HepG2 (cell line): ENCODE data around the gene PEX3. TPM values are rescaled to one million over a fixed set of nuclear protein-coding genes. Genes with fewer than 3 reads are reported as not detected.

Experiments
- ATAC-seq: fragments of 200-7000 bp; cut with Tn5 transposase; 3 replicates; pipeline ENCODE4 v1.9.1; 2020; ENCODE audit warnings: mild to moderate bottlenecking, moderate library complexity
- BruUV-seq: library from RNA; stranded (reverse); fragments of 400-500 nt; replicated peaks from 2 replicates; lab custom pipeline; 2021; lab: Mats Ljungman, UMichigan
- CTCF ChIA-PET: fragments of 300-600 bp; formaldehyde crosslinking; extraction: SDS; loops from one replicate; lab custom pipeline; 2021; ENCODE audit warnings: low total read pairs, inconsistent platforms, low intra/inter-chr PET ratio; lab: Yijun Ruan, JAX
- POLR2A ChIA-PET: fragments of 350-600 bp; sonication (Branson Sonifier 250); formaldehyde crosslinking; loops from one replicate; lab custom pipeline; 2020; ENCODE audit warnings: antibody characterized with exemption, inconsistent platforms; lab: Yijun Ruan, JAX
- DNase-seq: peaks from one replicate; pipeline ENCODE4 v3.0.0-alpha.2; 2015; ENCODE audit warnings: low spot score
- FAIRE-seq: peaks from 3 replicates; lab custom pipeline; 2011; peaks lifted over from hg19 to GRCh38; lab: Jason Lieb, UNC
- H2AFZ ChIP-seq: one replicate; pipeline ENCODE4 v1.6.1; 2011; ENCODE audit warnings: low read length, inconsistent platforms
- H3K27ac ChIP-seq: fragments of 300-600 bp; 3 replicates; pipeline ENCODE4 v1.8.0; 2011; ENCODE audit warnings: mixed run types, mild to moderate bottlenecking, mixed read lengths, low read length, inconsistent platforms; ENCODE audit not compliant: insufficient read depth; ENCODE audit errors: extremely low read length
- H3K27me3 ChIP-seq, 2 experiments: fragments of 200-600 bp in 1 of 2; 2 replicates in 1 of 2; 3 replicates in 1 of 2; pipeline versions ENCODE4 v1.6.0 to v1.8.0; 2011; ENCODE audit warnings: low read length in 2 of 2, mild to moderate bottlenecking in 2 of 2, moderate library complexity in 2 of 2, inconsistent platforms in 1 of 2; ENCODE audit not compliant: insufficient read depth in 2 of 2, control insufficient read depth in 1 of 2
- H3K36me3 ChIP-seq, 2 experiments: fragments of 200-600 bp in 1 of 2; replicated peaks in 1 of 2; 2 replicates in 1 of 2; 3 replicates in 1 of 2; pipeline versions ENCODE4 v1.5.1 to v1.8.0; 2011; ENCODE audit warnings: low read length in 2 of 2, inconsistent platforms in 1 of 2; ENCODE audit not compliant: insufficient read depth in 2 of 2, control insufficient read depth in 1 of 2
- H3K4me1 ChIP-seq: 2 replicates; pipeline ENCODE4 v1.5.1; 2012; ENCODE audit warnings: low read length, inconsistent platforms; ENCODE audit not compliant: insufficient read depth
- H3K4me2 ChIP-seq: 2 replicates; pipeline ENCODE4 v1.6.0; 2011; ENCODE audit warnings: low read depth, low read length, inconsistent platforms
- H3K4me3 ChIP-seq, 3 experiments: fragments of 200-600 bp in 1 of 3; sonication (generic), shearing (Covaris generic) in 1 of 3; replicated peaks in 1 of 3; 2 replicates each; pipeline ENCODE4 v1.5.1; 2011 to 2016; ENCODE audit warnings: low read length in 3 of 3, inconsistent platforms in 2 of 3, low read depth in 2 of 3, mild to moderate bottlenecking in 2 of 3, control low read depth in 1 of 3, mixed read lengths in 1 of 3; ENCODE audit not compliant: insufficient read depth in 1 of 3
- H3K79me2 ChIP-seq: one replicate; pipeline ENCODE4 v1.6.1; 2011; ENCODE audit warnings: low read length, inconsistent platforms; ENCODE audit not compliant: insufficient read depth
- H3K9ac ChIP-seq: 2 replicates; pipeline ENCODE4 v1.6.0; 2011; ENCODE audit warnings: mild to moderate bottlenecking, low read depth, low read length, inconsistent platforms; ENCODE audit not compliant: insufficient read depth
- H3K9me3 ChIP-seq: 2 replicates; pipeline ENCODE4 v1.5.1; 2012; ENCODE audit warnings: mild to moderate bottlenecking, low read length
- H4K20me1 ChIP-seq: 2 replicates; pipeline ENCODE4 v1.6.0; 2011; ENCODE audit warnings: inconsistent platforms, mild to moderate bottlenecking, low read length, moderate library complexity; ENCODE audit not compliant: insufficient read depth
- ATF3 ChIP-seq: sonication (generic); formaldehyde crosslinking; IDR thresholded peaks from 2 replicates; pipeline ENCODE4 v1.4.0; 2020; ENCODE audit warnings: missing genetic modification reagents
- CHD2 ChIP-seq: IDR thresholded peaks from 2 replicates; pipeline ENCODE4 v1.6.1; 2011; ENCODE audit warnings: low read depth, low read length, improper control_type of control experiment
- GLI4 ChIP-seq: sonication (generic); formaldehyde crosslinking; IDR thresholded peaks from 2 replicates; pipeline ENCODE4 v1.5.1; 2020; ENCODE audit warnings: missing genetic modification reagents, mild to moderate bottlenecking, moderate library complexity, borderline replicate concordance
- SP140L ChIP-seq: sonication (generic); formaldehyde crosslinking; IDR thresholded peaks from 2 replicates; pipeline ENCODE4 v1.4.0; 2020; ENCODE audit warnings: missing genetic modification reagents, borderline replicate concordance
- ZNF17 ChIP-seq: sonication (generic); formaldehyde crosslinking; IDR thresholded peaks from 2 replicates; pipeline ENCODE4 v1.5.0; 2020; ENCODE audit warnings: mild to moderate bottlenecking, missing genetic modification reagents
- ZNF292 ChIP-seq: sonication (generic); formaldehyde crosslinking; IDR thresholded peaks from 2 replicates; pipeline ENCODE4 v1.8.1; 2022; ENCODE audit warnings: mild to moderate bottlenecking, low read depth, missing genetic modification reagents, borderline replicate concordance
- ZNF615 ChIP-seq: sonication (generic); formaldehyde crosslinking; IDR thresholded peaks from 2 replicates; pipeline ENCODE4 v1.5.0; 2020; ENCODE audit warnings: mild to moderate bottlenecking, missing genetic modification reagents, borderline replicate concordance
- ZNF691 ChIP-seq: sonication (generic); formaldehyde crosslinking; IDR thresholded peaks from 2 replicates; pipeline ENCODE4 v1.4.0; 2020; ENCODE audit warnings: missing genetic modification reagents, low read depth, mild to moderate bottlenecking, borderline replicate concordance
- ZNF737 ChIP-seq: sonication (generic); formaldehyde crosslinking; IDR thresholded peaks from 2 replicates; pipeline ENCODE4 v1.5.0; 2020; ENCODE audit warnings: missing genetic modification reagents, mild to moderate bottlenecking, borderline replicate concordance
- ZNF800 ChIP-seq: sonication (generic); formaldehyde crosslinking; IDR thresholded peaks from 2 replicates; pipeline ENCODE4 v1.4.0; 2020; ENCODE audit warnings: missing genetic modification reagents
- ZNF879 ChIP-seq: sonication (generic); formaldehyde crosslinking; IDR thresholded peaks from 2 replicates; pipeline ENCODE4 v1.8.1; 2023; ENCODE audit warnings: missing genetic modification reagents
- WGBS: methylation state at CpG from one replicate; pipeline ENCODE4 v1.1.6; 2017; ENCODE audit warnings: low lambda C conversion rate; 5-methylcytosine and 5-hydroxymethylcytosine counted together
- in situ Hi-C: cut with HindIII; loops from 2 replicates; pipeline ENCODE4 v1.10.0; 2017; ENCODE audit warnings: low pct_unique_long_range_greater_than_20kb; ENCODE audit not compliant: extremely low pct_ligation_motif_present
- intact Hi-C: fragments of 100-400 bp; cut with micrococcal nuclease; formaldehyde crosslinking; loops from one replicate; pipeline ENCODE4 v1.10.0; 2022; ENCODE audit not compliant: unreplicated experiment
- polyA plus RNA-seq, 8 experiments: library from polyadenylated mRNA; depleted of rRNA in 3 of 8; stranded (reverse) in 7 of 8; unstranded in 1 of 8; fragments of >200 nt; fragmentation: Illumina TruSeq in 4 of 8; extraction: Trizol in 4 of 8; gene quantifications; 2 replicates each; pipeline versions ENCODE4 v1.2.1 to v1.2.3, GENCODE V29; 2011 to 2016; ENCODE audit warnings: low read depth in 4 of 8, missing spikeins in 1 of 8, mixed read lengths in 1 of 8; ENCODE audit not compliant: insufficient read depth in 1 of 8
- total RNA-seq, 5 experiments: library from RNA; depleted of rRNA; stranded (reverse); fragments of >200 nt; fragmentation: Illumina TruSeq; extraction: Trizol; gene quantifications; 2 replicates each; pipeline ENCODE4 v1.2.3, GENCODE V29; 2016; ENCODE audit warnings: low read depth in 1 of 5

The PEX3 gene
- total and polyA plus RNA-seq, 2 of the 13 experiments (the other 11 are each of a cell fraction or from before 2014, with no cell fraction given) = 30.9 to 40.8 TPM

- no peak for TF ChIP-seq ZNF17 (CRISPR knock-in tag)
- TF ChIP-seq GLI4 (CRISPR knock-in tag) = no peak
- no peak for TF ChIP-seq ZNF691 (CRISPR knock-in tag)
- no peak for TF ChIP-seq ZNF879 (CRISPR knock-in tag)
- TF ChIP-seq ZNF800 (CRISPR knock-in tag) = no peak
- TF ChIP-seq SP140L (CRISPR knock-in tag) = no peak
- no peak for TF ChIP-seq ATF3 (CRISPR knock-in tag)
- no peak for TF ChIP-seq ZNF615 (CRISPR knock-in tag)
- no peak for TF ChIP-seq ZNF292 (CRISPR knock-in tag)
- no peak for TF ChIP-seq CHD2
- TF ChIP-seq ZNF737 = no peak
- no peaks in the 10 kb centered on the region for H3K79me2 ChIP-seq
- 100% methylated on average over 1 of the region's 1 CpG for WGBS
- H3K4me1 ChIP-seq = peaks cover 57% of the 10 kb centered on the region
- no peak overlapping the region for H2AFZ ChIP-seq
- H3K27ac ChIP-seq = no peak overlapping the region
- in situ Hi-C loops (no loop called here), intact Hi-C loops (loop anchor here (5.0 kb wide), 1 partner anchor 64 kb away; no protein-coding TSS in a partner anchor)
- no peak overlapping the region for H3K4me2 ChIP-seq
- no peak overlapping the region for H3K9ac ChIP-seq
- ChIA-PET CTCF (no interaction called here), POLR2A (no interaction called here)
- no peaks in the 10 kb centered on the region for H3K9me3 ChIP-seq
- H3K36me3 ChIP-seq = no peaks in the 10 kb centered on the region
- DNase-seq (no peak), FAIRE-seq (no peak), ATAC-seq (no peak)
- no peak overlapping the region for H3K4me3 ChIP-seq
- no peaks in the 10 kb centered on the region for H4K20me1 ChIP-seq
- no TSS peak for BruUV-seq
- H3K27me3 ChIP-seq = no peaks in the 10 kb centered on the region
Measured at GRCh38 chr6:143401068-143401446, 49.5 kb upstream of the PEX3 start.
